Muscle layer of duodenum (tissue), 2 donors: ENCODE results near the gene PAN3.
"Not testable (repeated sequence)": the region's sequence is repeated elsewhere in the genome, so short reads cannot be mapped to it uniquely, and the experiment has no call there.

Experiments
- H3K27ac ChIP-seq: one replicate; pipeline ENCODE4 v1.7.0; 2013; ENCODE audit warnings: mild to moderate bottlenecking, low read length
- H3K27me3 ChIP-seq: one replicate; pipeline ENCODE4 v1.7.0; 2013; ENCODE audit warnings: low read depth, mild to moderate bottlenecking, control low read depth, low read length
- H3K36me3 ChIP-seq, 2 donors: one replicate each; pipeline ENCODE4 v1.7.0; 2013; ENCODE audit warnings: low read length in 2 of 2, control low read depth in 1 of 2, mild to moderate bottlenecking in 1 of 2; ENCODE audit not compliant: insufficient read depth in 2 of 2, control insufficient read depth in 1 of 2
- H3K4me1 ChIP-seq, 2 donors: one replicate each; pipeline ENCODE4 v1.7.0; 2013; ENCODE audit warnings: low read length in 2 of 2, mild to moderate bottlenecking in 2 of 2, control low read depth in 1 of 2, moderate library complexity in 1 of 2; ENCODE audit not compliant: insufficient read depth in 2 of 2, control insufficient read depth in 1 of 2
- H3K4me3 ChIP-seq, 2 donors: one replicate each; pipeline ENCODE4 v1.7.0; 2013; ENCODE audit warnings: low read length in 2 of 2, low read depth in 1 of 2, mild to moderate bottlenecking in 1 of 2
- H3K9me3 ChIP-seq, 2 donors: one replicate each; pipeline ENCODE4 v1.7.0; 2013; ENCODE audit warnings: low read length in 2 of 2, control low read depth in 1 of 2, mild to moderate bottlenecking in 1 of 2; ENCODE audit not compliant: control insufficient read depth in 1 of 2
- donor health status: healthy.

PAN3 gene

GRCh38 chr13:28138756-28139470 lies 568 bp downstream of the PAN3 start:
- peak overlapping the region; percentile 97 to 99 for H3K4me3 ChIP-seq
- H3K4me1 ChIP-seq: peaks cover 5 to 28% of the 10 kb centered on the region in 2 donors
- peak overlapping the region; percentile 91 for H3K27ac ChIP-seq
- peaks cover 0 to 5% of the 10 kb centered on the region in 2 donors for H3K36me3 ChIP-seq
- no peaks in the 10 kb centered on the region for H3K9me3 ChIP-seq
- H3K27me3 ChIP-seq: no peaks in the 10 kb centered on the region

GRCh38 chr13:28140433-28141125 lies 2.2 kb downstream of the PAN3 start:
- Histone ChIP-seq H3K9me3 (no peaks in the 10 kb centered on the region), H3K4me3 (peak overlapping the region; percentile 97 to 99), H3K27me3 (no peaks in the 10 kb centered on the region), H3K36me3 (peaks cover 0 to 5% of the 10 kb centered on the region in 2 donors), H3K4me1 (peaks cover 5 to 28% of the 10 kb centered on the region in 2 donors), H3K27ac (peak overlapping the region; percentile 3)

- not testable (repeated sequence) for H3K27me3 ChIP-seq, H3K9me3 ChIP-seq, H3K27ac ChIP-seq, H3K4me3 ChIP-seq, H3K36me3 ChIP-seq
- H3K4me1 ChIP-seq: peaks cover 5 to 28% of the 10 kb centered on the region in 2 donors
Measured at GRCh38 chr13:28141542-28141941, 3.2 kb downstream of the PAN3 start.

- no peaks in the 10 kb centered on the region for H3K36me3 ChIP-seq
- H3K27ac ChIP-seq: no peak overlapping the region
- peaks cover 0 to 23% of the 10 kb centered on the region in 2 donors for H3K4me1 ChIP-seq
- H3K4me3 ChIP-seq: no peak overlapping the region
- no peaks in the 10 kb centered on the region for H3K9me3 ChIP-seq
- no peaks in the 10 kb centered on the region for H3K27me3 ChIP-seq
Measured at GRCh38 chr13:28145049-28145448, 6.7 kb downstream of the PAN3 start.

GRCh38 chr13:28147495-28147894 lies 9.2 kb downstream of the PAN3 start:
- H3K4me1 ChIP-seq: peaks cover 0 to 8% of the 10 kb centered on the region in 2 donors
- H3K4me3 ChIP-seq: no peak overlapping the region
- no peaks in the 10 kb centered on the region for H3K9me3 ChIP-seq
- H3K27ac ChIP-seq: no peak overlapping the region
- H3K27me3 ChIP-seq: no peaks in the 10 kb centered on the region
- no peaks in the 10 kb centered on the region for H3K36me3 ChIP-seq

- no peak overlapping the region for H3K4me3 ChIP-seq
- H3K27me3 ChIP-seq: no peaks in the 10 kb centered on the region
- H3K27ac ChIP-seq: no peak overlapping the region
- H3K36me3 ChIP-seq: no peaks in the 10 kb centered on the region
- no peaks in the 10 kb centered on the region for H3K9me3 ChIP-seq
- peaks cover 4 to 6% of the 10 kb centered on the region in 2 donors for H3K4me1 ChIP-seq
Measured at GRCh38 chr13:28159057-28159456, 20.7 kb downstream of the PAN3 start.

- H3K27ac ChIP-seq: no peak overlapping the region
- no peaks in the 10 kb centered on the region for H3K36me3 ChIP-seq
- H3K9me3 ChIP-seq: no peaks in the 10 kb centered on the region
- H3K27me3 ChIP-seq: no peaks in the 10 kb centered on the region
- peaks cover 4 to 6% of the 10 kb centered on the region in 2 donors for H3K4me1 ChIP-seq
- H3K4me3 ChIP-seq: no peak overlapping the region
Measured at GRCh38 chr13:28161370-28161769, 23.0 kb downstream of the PAN3 start.

GRCh38 chr13:28163587-28163986 lies 25.2 kb downstream of the PAN3 start:
- Histone ChIP-seq H3K9me3 (no peaks in the 10 kb centered on the region), H3K4me3 (no peak overlapping the region), H3K36me3 (no peaks in the 10 kb centered on the region), H3K27ac (no peak overlapping the region), H3K4me1 (peaks cover 4 to 6% of the 10 kb centered on the region in 2 donors), H3K27me3 (no peaks in the 10 kb centered on the region)

GRCh38 chr13:28166257-28166656 lies 27.9 kb downstream of the PAN3 start:
- no peaks in the 10 kb centered on the region for H3K9me3 ChIP-seq
- peaks cover 0 to 3% of the 10 kb centered on the region in 2 donors for H3K4me1 ChIP-seq
- H3K36me3 ChIP-seq: no peaks in the 10 kb centered on the region

GRCh38 chr13:28171266-28171665 lies 32.9 kb downstream of the PAN3 start:
- no peaks in the 10 kb centered on the region for H3K9me3 ChIP-seq
- no peak overlapping the region for H3K4me3 ChIP-seq
- H3K4me1 ChIP-seq: no peaks in the 10 kb centered on the region
- H3K27me3 ChIP-seq: no peaks in the 10 kb centered on the region
- no peak overlapping the region for H3K27ac ChIP-seq
- peaks cover 4 to 8% of the 10 kb centered on the region in 2 donors for H3K36me3 ChIP-seq

More at GRCh38 chr13:28166257-28166656, 27.9 kb downstream of the PAN3 start:
- Histone ChIP-seq H3K4me3 (no peak overlapping the region), H3K27me3 (no peaks in the 10 kb centered on the region), H3K27ac (no peak overlapping the region)

- Histone ChIP-seq H3K4me3 (no peak overlapping the region), H3K27ac (no peak overlapping the region), H3K4me1 (no peaks in the 10 kb centered on the region), H3K27me3 (no peaks in the 10 kb centered on the region), H3K9me3 (no peaks in the 10 kb centered on the region), H3K36me3 (peaks cover 8 to 17% of the 10 kb centered on the region in 2 donors)
Measured at GRCh38 chr13:28172947-28173346, 34.6 kb downstream of the PAN3 start.
